NCI-H2081 treated with DMSO at 0.1 percent for 48 hours (cell line): ENCODE results near the gene MYH2.
"Not testable (repeated sequence)": the region's sequence is repeated elsewhere in the genome, so short reads cannot be mapped to it uniquely, and the experiment has no call there.

Experiments
- DNase-seq: peaks from one replicate; lab custom pipeline; 2025; lab: John Stamatoyannopoulos, UW

Gene MYH2

DNA sequence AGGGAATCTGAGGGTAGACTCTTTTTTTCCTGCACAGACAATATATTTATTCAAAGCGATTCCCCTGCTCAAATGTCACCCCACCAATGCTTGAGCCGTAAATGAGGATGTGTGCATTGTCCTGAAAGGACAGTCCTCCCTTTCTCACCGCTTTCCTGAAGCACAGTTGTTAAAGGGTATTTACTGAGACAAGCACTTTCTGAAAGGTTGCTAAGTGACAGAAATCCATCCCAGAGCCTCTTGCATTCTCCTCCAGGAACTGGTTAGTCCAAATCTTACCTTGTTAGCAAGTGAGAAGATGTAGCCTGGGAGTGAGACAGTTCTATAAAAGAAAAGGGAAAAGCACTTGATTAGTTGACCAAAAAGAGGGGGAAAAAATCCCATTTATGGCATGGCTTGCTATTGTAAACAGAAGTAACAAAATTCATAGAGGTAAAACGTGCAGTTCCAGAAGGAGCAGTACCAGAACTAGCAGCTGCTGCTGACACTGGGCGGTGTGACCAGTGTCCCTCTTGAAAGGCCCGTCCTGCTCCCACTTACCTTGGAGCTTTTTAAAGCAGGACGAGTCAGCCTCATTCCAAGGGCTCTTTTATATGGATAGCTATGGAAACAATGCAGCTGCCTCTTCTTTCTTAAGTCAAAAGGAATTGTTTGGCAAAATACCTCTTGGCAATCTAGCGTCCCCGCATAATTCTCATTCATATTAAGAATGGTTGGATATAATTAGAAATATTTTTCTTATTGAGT is at the start of gene MYH2:
Gene MYH2, minus strand, starts transcription at position 563 of the 747 bp plus-strand sequence. CDS start 1,738 bp downstream, outside the sequence.
- no peak for DNase-seq

DNA sequence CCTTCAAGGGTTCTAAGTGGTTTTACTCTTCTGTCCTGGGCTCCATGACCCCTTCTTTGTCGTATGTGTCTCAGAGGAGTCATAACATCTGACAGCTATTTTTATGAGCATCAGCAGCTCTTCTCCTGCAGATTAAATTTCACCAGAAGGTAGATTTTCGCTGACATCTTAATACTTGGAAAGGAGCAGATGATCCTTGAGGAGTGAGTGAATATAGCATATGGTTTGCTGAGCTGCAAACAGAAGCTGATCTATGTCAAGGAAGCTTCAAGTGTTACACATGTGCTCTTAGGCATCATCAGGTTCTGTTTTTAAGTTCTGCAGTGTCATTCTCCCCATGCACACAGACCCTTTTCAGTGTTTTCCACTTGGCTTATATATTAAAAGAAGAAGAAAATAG is 49.2 kb upstream of the MYH2 start:
- no peak for DNase-seq

GRCh38 chr17:10589553-10590145 is 40.2 kb upstream of the MYH2 start:
- no peak for DNase-seq

DNA sequence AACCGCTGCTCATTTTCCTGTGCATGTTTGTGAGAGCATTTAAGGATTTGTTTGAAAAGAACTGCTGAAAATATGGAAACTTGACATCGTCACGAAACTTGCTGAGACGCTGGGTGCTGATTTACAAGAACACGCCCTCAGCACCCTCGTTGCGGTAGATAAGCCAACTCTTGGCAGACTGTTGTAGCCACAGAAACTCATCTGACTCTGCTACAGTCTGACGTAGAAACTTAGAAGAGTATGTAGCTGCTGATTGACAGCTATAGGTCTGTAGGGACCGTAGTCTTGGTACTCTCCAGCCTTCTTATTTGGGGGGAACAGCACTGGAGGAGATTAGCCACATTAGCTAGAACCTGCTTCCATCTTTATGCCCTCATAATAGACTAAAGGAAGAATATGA is 36.1 kb upstream of the MYH2 start:
- DNase-seq = no peak

DNA sequence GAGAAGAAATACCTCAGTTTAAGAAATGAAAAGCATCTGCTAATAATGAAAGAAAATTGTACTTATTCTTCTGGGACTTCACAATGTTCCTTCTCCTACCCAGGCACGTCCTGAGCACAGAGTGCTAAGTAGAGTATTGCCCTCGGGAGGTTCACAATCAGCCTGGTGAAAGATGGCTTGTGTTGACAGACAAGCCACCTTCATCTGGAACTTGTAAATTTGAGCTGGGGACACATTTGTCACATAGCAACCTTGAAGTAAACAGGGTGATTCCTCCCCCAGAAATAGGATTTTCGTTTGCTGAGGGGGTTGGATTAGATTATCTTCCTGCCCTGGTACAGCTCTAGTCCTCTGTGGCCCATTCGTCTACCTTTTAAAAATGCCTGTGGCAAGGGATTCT is 34.4 kb upstream of the MYH2 start:
- DNase-seq = no peak

DNA sequence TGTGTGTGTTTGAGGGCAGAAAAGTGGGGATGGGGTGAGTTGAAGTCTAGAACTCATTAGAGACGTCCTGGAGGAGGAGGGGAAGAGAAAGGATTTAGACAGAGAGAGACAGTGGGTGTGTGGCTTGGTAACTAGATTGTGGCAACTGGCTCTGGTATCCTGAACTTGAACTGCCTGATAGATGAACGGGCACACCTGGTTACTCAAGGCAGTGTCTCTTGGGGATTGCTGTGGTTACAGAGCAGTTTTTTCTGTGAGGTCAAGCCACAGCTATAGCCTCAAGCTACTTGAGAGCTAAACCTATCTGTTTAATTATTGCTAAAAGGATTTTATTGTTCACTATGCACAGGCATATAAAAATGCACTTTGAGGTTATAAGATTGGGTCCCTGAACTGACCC is 29.8 kb upstream of the MYH2 start:
- DNase-seq = no peak

GRCh38 chr17:10574324-10574723 is 24.9 kb upstream of the MYH2 start:
- DNase-seq = no peak

DNA sequence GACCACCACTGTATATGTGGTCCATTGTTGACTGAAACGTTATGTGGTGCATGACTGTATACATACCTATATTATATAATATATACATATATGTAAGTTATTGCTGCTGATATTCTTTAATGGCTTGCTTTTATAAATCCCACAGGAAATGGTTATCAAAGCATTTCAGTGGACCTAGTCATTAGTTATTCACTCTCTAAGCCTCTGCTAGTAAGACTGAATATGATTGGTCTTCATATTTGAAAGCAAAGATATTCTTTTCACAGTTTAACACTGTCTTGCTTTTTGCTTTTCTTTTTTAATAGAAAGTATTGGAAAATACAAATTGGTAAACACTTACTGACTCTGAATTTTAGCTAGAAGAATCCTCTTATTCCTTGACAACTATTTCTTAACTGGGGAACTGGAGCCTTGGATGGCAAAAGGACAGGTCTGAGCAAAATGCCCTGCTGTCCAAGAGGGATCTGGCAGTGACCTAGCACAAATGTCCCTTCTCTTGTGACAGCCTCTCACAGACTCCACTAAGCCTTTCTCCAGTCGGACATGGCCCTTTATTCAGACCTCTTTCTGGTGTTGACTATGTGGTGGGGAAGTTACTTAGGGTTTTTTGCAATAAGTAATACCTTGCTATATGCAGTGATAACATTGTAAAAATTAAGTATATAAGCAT is 14.7 kb upstream of the MYH2 start:
- DNase-seq = no peak

- DNase-seq = no peak
Observed at GRCh38 chr17:10558049-10558448, 8.6 kb upstream of the MYH2 start.

GRCh38 chr17:10557422-10557821 is 8.0 kb upstream of the MYH2 start:
- DNase-seq = no peak

- no peak for DNase-seq
Observed at GRCh38 chr17:10556301-10557005, 7.0 kb upstream of the MYH2 start.

- DNase-seq = no peak
Observed at GRCh38 chr17:10550014-10550413, 556 bp upstream of the MYH2 start.

- no peak for DNase-seq
Observed at GRCh38 chr17:10547351-10547750, 2.1 kb downstream of the MYH2 start.

- not testable (repeated sequence) for DNase-seq
Observed at GRCh38 chr17:10543486-10543885, 6.0 kb downstream of the MYH2 start.

DNA sequence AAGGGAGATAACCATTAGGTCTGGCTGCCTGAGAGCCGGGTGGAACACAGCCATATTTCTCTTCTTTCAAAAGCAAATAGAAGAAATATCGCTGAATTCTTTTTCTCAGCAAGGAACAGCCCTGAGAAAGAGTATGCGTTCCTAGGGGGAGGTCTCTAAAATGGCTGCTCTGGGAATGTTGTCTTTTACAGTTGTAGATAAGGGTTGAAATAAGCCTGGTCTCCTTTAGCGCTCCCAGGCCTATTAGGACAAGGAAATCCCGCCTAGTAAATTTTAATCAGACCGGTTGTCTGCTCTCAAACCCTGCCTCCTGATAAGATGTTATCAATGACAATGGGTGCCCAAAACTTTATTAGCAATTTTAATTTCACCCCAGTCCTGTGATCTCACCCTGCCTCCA is 8.3 kb downstream of the MYH2 start:
- DNase-seq = not testable (repeated sequence)

DNA sequence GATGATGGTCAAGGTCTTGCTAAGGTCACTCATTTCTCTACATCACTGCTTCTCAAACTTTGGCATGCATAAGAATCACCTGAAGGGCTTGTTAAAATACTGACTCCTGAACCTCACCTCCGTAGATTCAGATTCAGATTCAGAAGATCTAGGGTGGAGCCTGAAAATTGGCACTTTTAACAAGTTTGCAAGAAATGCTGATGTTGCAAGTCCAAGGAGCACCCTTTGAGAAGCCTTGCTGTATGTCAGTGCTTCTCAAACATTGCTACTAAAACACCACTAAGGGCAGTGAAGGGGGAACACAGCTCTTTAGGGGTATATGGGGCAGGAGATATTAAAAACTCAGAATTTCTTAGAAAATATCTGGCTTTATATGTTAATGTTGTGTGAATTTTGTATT is 17.4 kb downstream of the MYH2 start:
- no peak for DNase-seq

DNA sequence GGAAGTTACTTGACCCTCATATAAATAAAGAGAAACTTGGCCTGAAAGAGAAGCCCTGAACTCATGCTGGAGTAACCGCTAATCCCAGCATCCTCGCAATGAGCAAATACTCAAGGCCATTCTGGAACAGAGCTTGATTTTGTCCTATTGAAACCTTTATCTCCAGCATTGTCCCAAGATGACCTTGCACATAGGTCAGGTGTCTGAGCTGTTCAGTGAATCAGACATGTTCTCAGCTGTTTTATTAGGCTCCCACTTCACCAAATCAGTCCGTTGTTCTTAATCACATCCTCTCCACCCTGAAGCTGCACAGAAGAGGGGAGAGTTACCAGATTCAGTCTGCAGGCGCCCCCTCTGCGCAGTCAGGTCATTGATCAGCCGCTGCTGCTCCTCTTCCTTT is 22.0 kb downstream of the MYH2 start:
- DNase-seq = no peak

- no peak for DNase-seq
Observed at GRCh38 chr17:10526517-10526916, 22.9 kb downstream of the MYH2 start.

DNA sequence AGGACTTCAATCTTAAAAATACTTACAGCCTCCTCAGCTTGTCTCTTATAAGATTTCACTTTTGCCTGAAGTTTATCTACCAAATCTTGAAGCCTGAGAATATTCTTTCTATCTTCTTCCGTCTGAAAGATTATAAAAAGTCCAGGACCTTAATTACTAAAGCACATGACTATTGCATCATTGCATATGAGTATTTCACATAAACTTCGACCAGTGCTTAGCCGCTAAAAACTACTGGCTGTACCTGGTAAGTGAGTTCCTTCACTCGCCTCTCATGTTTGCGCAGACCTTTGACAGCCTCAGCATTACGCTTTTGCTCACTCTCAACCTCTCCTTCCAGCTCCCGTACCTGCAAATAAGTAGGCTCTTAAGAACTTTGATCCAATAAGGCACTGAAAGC is 26.4 kb downstream of the MYH2 start:
- no peak for DNase-seq

GRCh38 chr17:10521949-10522348 is 27.5 kb downstream of the MYH2 start:
- no peak for DNase-seq

- no peak for DNase-seq
Observed at GRCh38 chr17:10518271-10519037, 31.0 kb downstream of the MYH2 start, which contains the start of gene MYH1. Gene MYH1 (minus strand): TSS chr17:10518542. CDS start chr17:10516642, 1,900 bp downstream.

- no peak for DNase-seq
Observed at GRCh38 chr17:10516638-10517037, 32.8 kb downstream of the MYH2 start.
